NCI-H187 treated with DMSO at 0.1 percent for 48 hours (cell line): Measurements from ENCODE around the gene NCKAP5L.
A peak's percentile ranks its signal among the peaks of the same experiment; 100 is the strongest.
"Not testable (repeated sequence)": the region's sequence is repeated elsewhere in the genome, so short reads cannot be mapped to it uniquely, and the experiment has no call there.

ENCODE experiments used
- DNase-seq: peaks from one replicate; lab custom pipeline; 2025; lab: John Stamatoyannopoulos, UW

The NCKAP5L gene

GRCh38 chr12:49828133-49829091 is at the start of gene NCKAP5L:
NCKAP5L (minus strand) TSS chr12:49828413; CDS start chr12:49804044, 24,369 bp downstream.
- peak; percentile 40 for DNase-seq

- no peak for DNase-seq
Measured at GRCh38 chr12:49877066-49877465, 48.9 kb upstream of the NCKAP5L start.

- DNase-seq = no peak
Measured at GRCh38 chr12:49876070-49876469, 47.9 kb upstream of the NCKAP5L start.

GRCh38 chr12:49875115-49875720 is 47.0 kb upstream of the NCKAP5L start:
- no peak for DNase-seq

GRCh38 chr12:49874142-49874897 is 46.1 kb upstream of the NCKAP5L start:
- no peak for DNase-seq

- no peak for DNase-seq
Measured at GRCh38 chr12:49873361-49873934, 45.2 kb upstream of the NCKAP5L start.

- DNase-seq = no peak
Measured at GRCh38 chr12:49872781-49873181, 44.6 kb upstream of the NCKAP5L start.

- DNase-seq = no peak
Measured at GRCh38 chr12:49872381-49872780, 44.2 kb upstream of the NCKAP5L start.

GRCh38 chr12:49871811-49872251 is 43.6 kb upstream of the NCKAP5L start:
- not testable (repeated sequence) for DNase-seq

- no peak for DNase-seq
Measured at GRCh38 chr12:49871263-49871561, 43.0 kb upstream of the NCKAP5L start.

- no peak for DNase-seq
Measured at GRCh38 chr12:49870501-49871262, 42.5 kb upstream of the NCKAP5L start.

GRCh38 chr12:49869816-49870500 is 41.7 kb upstream of the NCKAP5L start:
- no peak for DNase-seq

GRCh38 chr12:49868952-49869815 is 41.0 kb upstream of the NCKAP5L start:
- DNase-seq = peak; percentile 43

- DNase-seq = no peak
Measured at GRCh38 chr12:49868449-49868848, 40.2 kb upstream of the NCKAP5L start.

GRCh38 chr12:49867570-49868341 is 39.5 kb upstream of the NCKAP5L start:
- DNase-seq = no peak

GRCh38 chr12:49866859-49867569 is 38.8 kb upstream of the NCKAP5L start:
- DNase-seq = no peak

- no peak for DNase-seq
Measured at GRCh38 chr12:49865782-49866135, 37.5 kb upstream of the NCKAP5L start.

GRCh38 chr12:49865109-49865781 is 37.0 kb upstream of the NCKAP5L start:
- DNase-seq = no peak
